Heart right ventricle (tissue), 16 donors: ENCODE data around the gene ALPL. TPM values are rescaled to one million over a fixed set of nuclear protein-coding genes. Genes with fewer than 3 reads are reported as not detected.

ENCODE experiments used
- ATAC-seq, 8 donors: fragments of 200-7000 bp; cut with Tn5 transposase; one replicate each; pipeline ENCODE4 v1.9.1; 2020; ENCODE audit warnings: mild to moderate bottlenecking in 8 of 8, moderate library complexity in 8 of 8, moderate number of reproducible peaks in 1 of 8
- DNase-seq, 2 donors: peaks; one replicate each; pipeline ENCODE4 v3.0.0-alpha.2; 2020
- H3K27ac ChIP-seq, 10 donors: fragments of 200-600 bp; sonication (generic) in 2 of 10; one replicate each; pipeline versions ENCODE4 v1.5.0 to v1.8.0; 2020 to 2022; ENCODE audit warnings: mild to moderate bottlenecking in 3 of 10
- H3K27me3 ChIP-seq, 7 donors: fragments of 200-600 bp; one replicate each; pipeline ENCODE4 v1.8.0; 2021 to 2022; ENCODE audit warnings: mild to moderate bottlenecking in 2 of 7
- H3K36me3 ChIP-seq, 9 donors: fragments of 200-600 bp; sonication (generic) in 1 of 9; one replicate each; pipeline versions ENCODE4 v1.5.0 to v1.8.0; 2020 to 2022; ENCODE audit warnings: mild to moderate bottlenecking in 2 of 9
- H3K4me1 ChIP-seq, 9 donors: fragments of 200-600 bp; sonication (generic) in 1 of 9; one replicate each; pipeline versions ENCODE4 v1.5.0 to v1.8.0; 2020 to 2022; ENCODE audit warnings: mild to moderate bottlenecking in 4 of 9
- H3K4me3 ChIP-seq, 10 donors: fragments of 200-600 bp; sonication (generic) in 2 of 10; one replicate each; pipeline versions ENCODE4 v1.5.0 to v1.8.0; 2020 to 2022; ENCODE audit warnings: mild to moderate bottlenecking in 7 of 10, moderate library complexity in 2 of 10
- H3K9me3 ChIP-seq, 11 donors: fragments of 200-600 bp in 10 of 11; sonication (generic) in 2 of 11; one replicate each; pipeline versions ENCODE4 v1.5.0 to v1.8.0; 2013 to 2022; ENCODE audit warnings: mild to moderate bottlenecking in 2 of 11, control low read depth in 1 of 11, moderate library complexity in 1 of 11
- CTCF ChIP-seq, 9 donors: fragments of 200-600 bp; sonication (generic) in 2 of 9; IDR thresholded peaks; one replicate each; pipeline versions ENCODE4 v1.5.0 to v1.8.0; 2021 to 2022; ENCODE audit warnings: antibody characterized with exemption in 9 of 9, mild to moderate bottlenecking in 5 of 9, moderate library complexity in 1 of 9
- WGBS, 2 donors: extraction: QIAGEN DNeasy Blood & Tissue Kit; methylation state at CpG; one replicate each; pipeline ENCODE4 v1.1.7; 2013; ENCODE audit warnings: inconsistent platforms in 1 of 2; 5-methylcytosine and 5-hydroxymethylcytosine counted together
- intact Hi-C, 10 donors: fragments of 100-400 bp; cut with DNase I; formaldehyde crosslinking; loops; one replicate each; pipeline versions ENCODE4 v1.11.1 to v1.14.2; 2022
- polyA plus RNA-seq, 2 donors: library from polyadenylated mRNA; stranded (reverse); fragments of 200-250 nt; gene quantifications; one replicate each; pipeline ENCODE4 v1.2.3, GENCODE V29; 2013
- total RNA-seq, 10 donors: library from RNA; stranded (reverse); fragmentation: NEBNext Ultra II Directional in 3 of 10; extraction: Animal tissue kit (Norgen Biotek cat#: 25700) in 3 of 10; gene quantifications; one replicate each; pipeline versions ENCODE4 v1.2.1 to v1.2.4, GENCODE V29; 2021 to 2023
- donor health status: Arrhythmogenic right ventricular cardiomyopathy.
- donor health status: ischemic (EF 13 %, LVEDD 7.1; RV severe dilation, severe dysfunction).
- donor health status: healthy with polysubstance abuse.
- donor health status: DM: no; HTN: yes; CAD: no.
- donor health status: DM: no; HTN: no; CAD: no.
- donor health status: ischemic (EF 25% LVEDD 6.9; RV normal size, moderate dysfunction).
- donor health status: ischemic (EF 25% LVEDD 5.7; RV mildly dilated, moderate dysfunction).
- donor health status: healthy.
- donor health status: DM: yes; HTN: yes; CAD: no.
- donor health status: Ischemic cardiomyopathy.
- donor health status: ischemic (EF 35%, LVEDD 5.7; RV mildly dilated, moderate dysfunction).
- donor health status: nonischemic (EF 11% LVEDD 7.7; RV severe dilation, severe dysfunction).
- donor health status: DM: yes; HTN: yes; CAD: no.
- donor health status: PGD.
- donor health status: ischemic (EF 29% LVEDD 5.4; RV normal size, mild dysfunction).
- donor health status: nonischemic (EF 23%, LVEDD 6.1; RV moderate dilation, normal function).

The ALPL gene
- total and polyA plus RNA-seq, 12 donors, result 7.1 to 21.1 (median 9.3) TPM

- Histone ChIP-seq H3K27ac (no peak overlapping the region), H3K36me3 (peaks cover 0 to 3% (median 0%) of the 10 kb centered on the region in 9 donors), H3K9me3 (peaks cover 0 to 8% (median 0%) of the 10 kb centered on the region in 11 donors), H3K27me3 (no peaks in the 10 kb centered on the region), H3K4me1 (peaks cover 0 to 5% (median 0%) of the 10 kb centered on the region in 9 donors), H3K4me3 (no peak overlapping the region)
- no peak for ATAC-seq
- WGBS, 2 donors, result 79 to 81% methylated on average over 24 of the region's 24 CpGs
- intact Hi-C loops, result no loop called here
- TF ChIP-seq CTCF (IDR thresholded peaks at IDR 0.05), result no peak
- DNase-seq, result no peak
These were observed 58.2 kb downstream of the ALPL start for GRCh38 chr1:21567241-21568005.

- TF ChIP-seq CTCF (IDR thresholded peaks at IDR 0.05), result no peak
- no peaks in the 10 kb centered on the region for H3K27me3 ChIP-seq
- peaks cover 0 to 8% (median 0%) of the 10 kb centered on the region in 11 donors for H3K9me3 ChIP-seq
- 86 to 89% methylated on average over 15 of the region's 15 CpGs for WGBS, 2 donors
- DNase-seq, result no peak
- ATAC-seq, result no peak
- peaks cover 0 to 3% (median 0%) of the 10 kb centered on the region in 9 donors for H3K36me3 ChIP-seq
- H3K4me3 ChIP-seq, result no peak overlapping the region
- no peak overlapping the region for H3K27ac ChIP-seq
- intact Hi-C loops, result no loop called here
- peaks cover 0 to 5% (median 0%) of the 10 kb centered on the region in 9 donors for H3K4me1 ChIP-seq
These were observed 59.0 kb downstream of the ALPL start for GRCh38 chr1:21568006-21568746.

- ATAC-seq (no peak), DNase-seq (no peak)
- intact Hi-C loops, result no loop called here
- WGBS, 2 donors, result 81 to 86% methylated on average over 10 of the region's 10 CpGs
- Histone ChIP-seq H3K9me3 (peaks cover 0 to 8% (median 0%) of the 10 kb centered on the region in 11 donors), H3K4me1 (peaks cover 3 to 10% (median 7%) of the 10 kb centered on the region in 9 donors), H3K27me3 (peaks cover 0 to 5% (median 0%) of the 10 kb centered on the region in 7 donors), H3K36me3 (peaks cover 0 to 3% (median 0%) of the 10 kb centered on the region in 9 donors), H3K4me3 (no peak overlapping the region), H3K27ac (no peak overlapping the region)
- no peak for TF ChIP-seq CTCF (IDR thresholded peaks at IDR 0.05)
These were observed 59.7 kb downstream of the ALPL start for GRCh38 chr1:21568809-21569385.
